NAMALWA (cell line): ENCODE results near the gene EBF3.

Experiments used
- DNase-seq: peaks from one replicate; pipeline ENCODE4 v3.0.0-alpha.2; 2015; ENCODE audit warnings: low spot score

Gene EBF3

DNA sequence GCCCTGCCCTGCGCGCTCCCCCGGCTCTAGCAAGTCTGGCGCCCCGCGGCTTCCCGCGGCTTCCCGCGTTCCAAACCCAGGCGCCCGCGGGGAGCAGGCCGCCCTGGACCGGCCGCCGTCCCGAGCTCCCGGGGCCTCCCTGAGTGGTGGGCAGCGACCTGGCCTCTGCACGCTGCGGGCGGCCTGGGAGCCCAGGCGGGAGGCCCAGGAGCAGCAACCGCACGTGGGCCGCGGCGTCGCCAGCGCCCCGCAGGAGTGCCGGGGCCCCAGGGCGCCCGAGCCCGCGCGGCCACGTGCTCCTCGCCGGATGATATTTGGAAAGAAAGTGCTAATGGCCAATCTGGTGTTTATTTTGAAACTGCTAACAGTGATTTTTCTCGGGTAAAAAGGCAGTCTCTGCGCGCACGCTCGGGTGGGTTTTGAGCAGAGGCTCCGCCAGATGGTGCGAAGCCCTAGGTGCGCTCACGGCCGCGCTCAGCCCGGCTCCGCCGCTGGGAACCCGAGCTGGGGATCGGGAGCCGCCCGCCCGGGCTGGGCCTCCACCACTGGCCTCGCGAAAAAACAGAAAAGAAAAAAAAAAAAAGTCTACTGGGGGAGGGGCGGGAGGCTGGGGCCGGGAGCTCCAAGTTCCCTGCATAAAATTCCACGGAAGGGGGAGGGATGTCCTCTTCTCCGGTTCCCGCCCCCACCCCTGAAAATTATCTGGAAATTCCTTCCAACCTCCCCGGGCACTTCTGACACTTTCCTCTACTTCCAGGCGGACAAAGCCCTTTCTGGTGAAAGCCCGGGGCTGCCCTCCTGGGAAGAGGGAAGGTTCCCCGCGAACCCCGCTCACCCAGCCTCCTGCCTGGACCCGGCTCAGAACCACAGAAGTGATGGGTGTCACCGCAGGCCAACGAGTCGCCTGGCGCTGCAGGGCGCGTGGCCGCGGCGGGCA lies 4.3 kb downstream of the EBF3 start:
- DNase-seq, result no peak

DNA sequence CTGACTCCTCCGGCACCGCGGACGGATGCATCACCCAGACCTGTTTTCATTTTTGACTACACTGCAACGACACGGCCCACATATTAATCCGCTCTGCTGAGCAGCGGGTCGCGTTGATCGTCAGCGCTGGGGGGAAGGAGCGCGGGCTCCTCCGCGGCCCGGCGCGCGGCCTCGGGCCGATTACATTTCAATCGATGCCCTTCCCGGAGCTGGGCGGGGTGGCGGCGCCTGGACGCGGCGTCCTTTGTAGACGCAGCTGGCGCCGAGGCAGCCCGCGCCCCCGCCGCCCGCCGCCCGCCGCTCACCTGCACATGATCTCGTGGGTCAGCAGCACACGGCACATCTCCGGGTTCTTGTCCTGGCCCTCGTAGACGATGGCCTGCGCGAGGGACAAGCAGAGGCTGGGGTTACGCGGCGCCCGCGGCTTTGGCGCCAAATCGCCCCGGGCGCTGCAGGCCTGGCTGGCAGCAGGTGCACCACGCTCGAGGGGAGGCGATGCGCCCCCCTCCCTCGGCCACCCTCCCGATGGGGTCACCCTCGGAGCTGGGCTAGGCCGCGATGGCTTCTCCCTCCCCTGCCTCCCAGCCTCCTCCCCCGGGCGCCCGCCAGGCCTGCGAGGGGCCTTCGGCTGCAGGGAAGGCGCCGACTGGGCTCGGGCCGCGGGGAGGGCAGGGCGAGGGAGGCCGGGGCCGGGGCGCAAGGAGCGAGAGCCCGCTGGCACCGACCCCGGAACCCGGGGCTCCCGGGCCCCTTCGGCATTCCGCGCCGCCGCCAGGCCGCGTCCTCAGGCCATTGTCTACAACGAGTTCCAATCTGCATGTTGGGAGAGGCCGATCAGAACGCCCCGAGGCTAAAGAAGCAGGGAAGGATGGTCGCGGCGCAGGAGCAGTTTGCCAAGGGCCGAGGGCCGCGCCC lies 5.2 kb downstream of the EBF3 start:
- no peak for DNase-seq

DNA sequence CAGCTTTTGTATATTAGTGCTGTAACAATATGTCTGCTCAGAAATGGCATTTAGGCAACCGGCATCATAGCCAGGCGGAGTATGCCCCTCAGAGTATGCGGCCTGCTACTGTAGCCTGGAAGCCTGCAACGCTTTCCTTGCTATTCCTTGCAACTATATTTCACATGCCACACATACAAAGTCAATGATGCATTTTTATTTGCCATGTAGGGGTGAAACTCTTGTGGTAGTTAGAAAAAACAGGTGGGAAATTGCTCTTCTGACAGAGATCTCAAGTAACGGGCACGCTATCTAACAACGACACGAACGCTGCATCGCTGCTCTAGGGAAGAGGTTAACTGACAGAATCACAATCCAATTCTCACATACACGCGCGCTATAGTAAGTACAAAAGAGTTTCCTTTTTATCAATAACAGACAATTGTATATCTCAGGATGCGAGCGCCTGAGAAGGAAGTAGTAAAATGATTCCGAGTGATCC lies 5.9 kb downstream of the EBF3 start:
- DNase-seq, result no peak

DNA sequence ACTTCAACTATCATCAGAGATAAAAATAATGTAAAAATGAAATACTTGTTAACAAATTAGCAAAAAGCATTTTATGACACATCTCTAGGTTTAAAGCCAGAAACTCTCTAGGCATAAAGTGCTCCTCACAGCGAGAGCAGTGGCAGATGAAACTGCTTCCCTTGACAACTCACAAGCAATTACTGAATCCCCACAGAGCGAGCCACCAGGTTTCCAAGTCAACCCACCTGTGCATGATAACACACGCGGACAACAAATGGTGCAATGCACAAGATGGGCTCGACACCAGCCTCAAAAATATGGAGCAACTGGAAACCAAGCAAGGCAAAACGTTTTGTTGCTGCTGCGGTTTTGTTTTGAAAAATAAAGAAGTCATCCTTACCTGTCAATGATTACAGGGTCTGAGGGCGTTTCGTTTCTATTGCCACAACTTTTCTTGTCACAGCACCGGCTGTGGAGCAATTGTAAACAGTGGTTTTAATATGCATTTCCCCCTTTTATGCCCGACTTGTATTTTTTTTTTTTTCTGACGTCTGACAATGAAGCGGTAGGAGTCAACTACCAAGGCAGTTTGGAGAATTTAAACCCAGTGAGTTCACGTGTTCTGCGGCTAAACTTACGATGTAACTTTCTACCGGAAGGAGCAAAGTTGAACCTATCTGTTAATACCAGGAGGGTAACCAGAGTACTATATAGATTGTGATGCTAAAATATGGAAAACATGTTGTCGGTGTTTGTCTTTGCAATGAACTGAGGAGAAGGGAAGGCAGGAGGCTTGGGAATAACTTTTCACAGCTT lies 7.0 kb downstream of the EBF3 start:
- no peak for DNase-seq

DNA sequence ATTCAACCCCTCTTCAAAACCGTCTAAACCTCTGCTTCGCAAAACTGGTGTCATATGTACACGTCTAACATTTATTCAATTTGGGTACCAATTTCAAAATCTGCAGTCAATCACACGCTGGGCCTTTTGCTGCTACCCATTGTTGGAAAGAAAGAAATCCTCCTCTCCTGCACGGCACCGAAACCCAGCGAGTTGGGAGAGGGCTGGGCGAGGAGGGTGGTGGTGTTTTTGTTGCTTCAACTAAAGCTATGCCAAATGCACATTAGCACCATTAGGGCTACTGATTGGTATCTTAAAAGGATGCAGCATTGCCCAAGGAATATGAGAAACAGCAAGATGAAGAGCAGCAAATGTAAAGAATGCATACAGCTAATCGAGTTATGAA lies 7.8 kb downstream of the EBF3 start:
- no peak for DNase-seq

DNA sequence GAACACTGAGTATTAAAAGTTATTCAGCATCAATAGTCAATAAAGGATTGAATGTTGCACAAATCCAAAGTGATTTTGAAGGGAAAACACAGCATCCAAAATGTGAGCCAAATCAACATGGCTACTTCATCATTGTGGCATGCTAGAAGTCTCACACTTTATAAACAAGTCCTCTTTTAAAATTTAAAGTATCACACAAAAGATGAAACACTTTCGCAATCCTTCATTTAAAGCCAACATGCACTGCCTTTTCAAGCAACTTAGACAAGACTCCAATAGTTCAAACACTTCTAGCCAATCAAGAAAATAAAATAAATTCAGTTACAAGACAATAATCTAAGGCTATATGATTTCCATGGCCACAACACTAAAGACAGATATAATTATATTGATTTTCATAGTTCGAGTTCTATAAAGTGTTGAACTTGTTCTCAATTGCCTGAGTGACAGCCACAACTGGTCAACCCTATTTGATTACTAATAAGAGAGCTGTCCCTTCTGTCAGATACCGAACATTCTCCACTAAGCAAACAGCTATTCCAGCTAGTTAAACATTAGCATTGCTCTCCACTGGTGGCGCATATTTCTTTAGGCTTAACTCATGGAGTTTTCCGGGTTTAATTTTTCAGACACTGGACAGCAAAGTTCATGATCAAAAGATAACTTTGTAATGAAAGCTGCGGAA lies 8.3 kb downstream of the EBF3 start:
- DNase-seq, result no peak

DNA sequence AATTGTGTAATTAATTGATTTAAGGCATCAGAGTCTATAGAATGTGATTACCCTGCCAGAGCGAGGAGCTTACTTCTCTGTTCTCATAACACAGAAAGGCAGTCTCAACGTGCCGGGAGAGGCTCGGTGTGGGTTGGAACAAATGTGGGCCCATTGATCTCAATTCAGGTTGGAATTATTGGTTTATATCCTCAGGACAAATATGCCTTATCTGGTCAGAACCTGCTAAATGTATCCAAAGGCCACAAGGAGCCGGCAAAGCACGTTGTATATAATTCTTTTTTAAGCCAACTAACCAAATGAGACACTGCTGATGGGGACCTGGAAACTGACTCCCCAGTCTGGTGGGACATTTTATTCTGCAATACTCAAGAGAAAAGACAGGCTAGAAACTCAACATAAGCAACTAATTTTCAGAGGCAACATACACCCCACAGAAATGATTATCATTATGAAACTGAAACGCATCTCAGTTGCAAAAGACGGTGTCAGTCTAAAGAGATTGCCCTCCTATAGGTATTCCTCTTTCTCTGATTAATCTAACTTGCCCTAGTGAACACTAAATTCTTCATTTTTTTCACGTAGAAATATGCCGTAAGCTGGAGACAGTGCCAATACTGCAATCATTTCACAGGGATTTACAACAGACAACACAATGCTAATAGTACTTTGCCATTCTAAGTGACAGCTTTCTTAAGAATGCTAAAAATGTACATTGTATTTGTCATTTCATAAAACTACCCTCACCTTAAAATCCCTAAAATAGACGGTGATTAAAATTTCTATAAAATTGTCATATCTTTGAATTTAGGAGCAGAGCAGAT lies 9.4 kb downstream of the EBF3 start:
- DNase-seq, result no peak

DNA sequence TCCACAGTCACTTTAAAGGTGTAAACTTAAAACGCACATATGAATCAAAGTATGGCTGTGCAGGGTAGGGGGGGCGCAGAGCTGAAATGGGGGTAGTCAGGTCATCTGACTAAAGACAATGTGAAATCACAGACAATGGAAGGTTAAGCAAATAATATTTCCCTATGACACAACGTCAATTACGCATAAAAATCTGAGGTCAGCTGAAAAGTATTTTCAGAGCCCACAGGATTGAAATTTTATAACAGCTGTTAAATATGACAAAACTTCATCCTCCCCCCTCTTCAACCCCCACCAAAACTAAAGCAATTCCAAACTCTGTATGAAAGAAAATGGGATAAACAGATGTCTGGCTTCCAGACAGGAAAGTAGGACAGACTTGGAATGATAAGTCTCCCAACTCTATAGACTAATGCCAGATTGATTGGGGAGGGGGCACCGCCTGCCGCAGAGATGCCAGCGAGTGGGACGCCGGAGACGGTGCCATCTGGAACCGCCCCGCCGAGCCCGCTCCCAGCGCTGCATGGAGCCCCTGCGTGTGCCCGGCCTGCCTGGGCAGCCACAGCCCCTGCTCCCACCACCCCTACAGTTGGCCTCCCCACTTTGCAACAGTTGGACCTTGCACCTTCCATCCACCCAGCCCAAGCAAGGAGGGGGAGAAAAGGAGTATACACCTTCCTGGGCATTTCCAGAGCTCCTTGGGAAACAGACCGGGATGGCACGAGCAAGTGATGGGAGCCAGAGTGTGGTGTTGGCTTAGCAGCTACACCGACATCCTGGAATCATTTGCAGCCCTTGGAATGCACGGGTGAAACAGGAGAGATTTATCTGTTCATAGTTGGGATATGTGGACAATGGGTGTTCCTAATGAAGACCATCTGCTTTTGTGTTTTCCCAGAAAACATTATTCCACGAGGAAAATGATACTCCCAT lies 10.7 kb downstream of the EBF3 start:
- DNase-seq, result no peak

DNA sequence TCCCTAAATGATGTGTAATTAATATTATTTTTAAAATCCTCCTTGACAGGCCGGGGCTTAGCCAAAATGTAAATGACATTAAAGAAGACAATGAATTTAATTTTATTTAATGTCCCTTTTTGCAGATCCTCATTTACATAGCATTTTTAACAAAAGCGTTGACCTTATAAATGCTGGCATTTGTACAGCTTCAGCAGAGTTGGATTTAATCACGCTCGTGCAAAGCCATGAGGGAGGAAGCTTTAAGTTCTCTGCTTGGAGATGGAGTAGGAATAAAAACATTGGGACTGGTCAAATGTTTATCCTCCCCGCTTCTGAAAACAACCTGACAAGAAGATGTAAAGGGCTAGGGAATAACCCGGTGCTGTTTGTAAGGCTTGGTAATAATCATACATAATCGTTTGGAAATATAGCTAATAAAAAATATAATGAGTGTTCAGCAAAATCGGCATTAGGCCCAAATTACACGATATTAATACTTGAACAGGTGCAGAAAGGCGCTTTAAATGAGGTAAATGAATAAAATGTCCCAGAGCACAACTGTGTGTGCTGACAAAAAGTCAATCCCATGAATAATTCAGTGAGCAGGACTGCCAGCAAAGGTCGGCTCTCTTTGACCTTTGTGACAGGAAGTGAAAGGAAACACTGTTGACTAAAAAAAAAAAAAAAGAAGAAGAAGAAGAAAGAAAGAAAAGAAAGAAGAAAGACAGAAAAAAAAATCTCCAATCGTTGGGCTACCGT lies 11.5 kb downstream of the EBF3 start:
- DNase-seq, result no peak

DNA sequence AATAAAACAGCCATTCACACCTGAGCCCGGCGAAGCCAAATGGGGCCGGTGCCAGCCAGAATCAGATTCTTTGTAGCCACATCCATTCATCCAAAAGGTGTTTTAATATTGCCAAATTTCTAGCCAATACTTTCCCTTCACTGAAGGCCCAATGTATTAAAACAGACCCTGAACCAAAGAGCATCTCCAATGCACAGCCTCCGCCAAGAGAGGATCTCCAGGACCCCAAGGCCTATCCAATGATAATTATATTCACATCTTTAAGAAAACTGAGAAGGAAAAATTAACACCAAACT lies 12.2 kb downstream of the EBF3 start:
- no peak for DNase-seq

DNA sequence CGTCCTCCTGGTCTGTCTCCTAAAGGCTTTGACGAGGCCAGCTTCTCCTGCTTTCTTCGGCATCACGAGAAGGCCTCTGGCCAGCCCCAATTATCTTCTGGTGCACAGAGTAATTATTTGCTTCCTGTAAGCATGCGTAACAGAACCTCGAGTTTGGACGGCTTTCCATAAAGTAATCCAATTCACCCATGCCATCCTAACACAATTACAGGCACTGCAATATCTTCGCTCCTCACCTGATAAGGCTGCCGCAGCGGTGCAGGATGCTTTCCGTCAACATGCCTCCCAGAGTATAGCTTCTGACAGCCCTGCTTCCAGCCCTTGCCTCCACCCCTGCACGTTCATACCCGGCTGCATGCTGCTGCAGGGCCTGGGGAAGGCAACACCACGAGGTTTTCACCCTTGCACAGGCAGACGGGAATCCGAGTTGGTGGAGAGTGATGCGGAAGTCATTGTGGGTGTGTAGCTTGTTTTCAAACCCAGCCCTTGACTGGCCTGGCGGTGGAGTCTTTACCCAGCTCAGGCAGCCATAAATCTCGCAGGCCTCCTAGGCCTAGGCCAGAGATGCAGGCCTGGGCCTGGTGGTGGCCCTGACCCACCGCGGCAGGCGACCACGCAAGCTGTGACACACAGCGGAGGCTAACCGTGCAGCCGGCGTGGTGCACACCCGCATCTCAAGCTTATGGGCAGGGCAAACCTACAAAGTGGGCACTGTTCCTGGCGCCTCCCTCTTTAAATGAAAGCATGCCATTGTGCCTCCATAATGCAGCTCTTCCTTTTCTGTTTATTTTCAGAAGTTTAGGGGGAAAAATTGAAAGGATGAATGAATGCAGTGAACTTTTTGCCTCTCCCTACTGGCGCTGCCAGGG lies 12.7 kb downstream of the EBF3 start:
- no peak for DNase-seq

DNA sequence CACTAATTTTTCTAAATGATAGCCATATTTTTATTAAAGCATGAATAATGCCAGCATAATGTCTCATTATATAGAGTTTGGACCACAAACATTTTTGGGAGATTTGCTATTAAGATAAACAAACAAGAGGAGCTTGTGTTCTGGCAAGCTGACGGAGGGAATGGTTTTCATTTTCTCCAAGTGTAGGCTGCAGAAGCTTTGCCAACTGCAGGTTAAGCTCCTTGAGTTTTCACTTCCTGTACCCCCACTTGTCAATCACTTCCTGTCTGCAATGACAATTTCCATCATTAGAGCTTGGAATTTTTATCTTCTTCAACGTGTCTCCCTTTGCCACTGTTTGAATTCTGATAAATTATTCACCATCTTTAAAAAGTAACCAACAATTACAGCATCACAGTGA lies 13.4 kb downstream of the EBF3 start:
- DNase-seq, result no peak

DNA sequence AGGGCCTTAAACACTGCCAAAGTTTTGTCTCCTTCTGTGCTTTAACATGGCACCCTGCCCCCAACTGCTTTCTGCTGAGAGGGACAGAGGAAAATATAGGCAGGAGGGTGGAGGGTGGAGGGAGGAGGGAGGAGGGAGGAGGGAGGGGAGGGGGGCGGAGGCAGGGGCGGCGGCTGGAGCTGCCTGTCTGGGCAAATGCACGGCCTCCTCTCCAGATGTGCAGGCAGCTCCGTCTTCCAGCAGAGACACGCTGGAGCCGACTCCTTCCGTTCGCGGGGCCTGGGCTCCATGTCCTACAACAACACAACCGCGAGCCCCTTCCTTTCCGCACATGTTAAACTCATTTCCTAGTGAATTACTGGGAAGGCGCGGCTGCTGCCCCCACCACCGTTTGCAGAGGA lies 14.2 kb downstream of the EBF3 start:
- DNase-seq, result no peak

DNA sequence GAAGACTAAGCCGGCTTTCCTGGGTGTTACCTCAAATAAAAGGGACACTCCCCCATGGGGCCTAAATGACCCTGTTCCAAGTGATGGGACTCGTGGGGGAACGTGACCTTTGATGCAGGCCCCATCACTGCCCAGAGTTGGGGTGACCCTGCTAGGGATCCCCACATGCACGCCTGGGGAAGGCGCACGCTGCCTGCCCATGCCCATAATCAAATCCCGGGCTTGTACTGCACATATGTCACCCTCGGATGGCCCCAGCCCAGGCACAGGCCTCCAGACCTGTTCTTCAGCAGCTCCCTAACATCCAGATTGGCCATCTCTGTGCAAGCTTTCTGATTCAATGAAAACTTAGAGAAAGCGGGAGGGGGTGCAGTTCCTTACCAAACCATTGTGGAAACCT lies 14.7 kb downstream of the EBF3 start:
- DNase-seq, result no peak

DNA sequence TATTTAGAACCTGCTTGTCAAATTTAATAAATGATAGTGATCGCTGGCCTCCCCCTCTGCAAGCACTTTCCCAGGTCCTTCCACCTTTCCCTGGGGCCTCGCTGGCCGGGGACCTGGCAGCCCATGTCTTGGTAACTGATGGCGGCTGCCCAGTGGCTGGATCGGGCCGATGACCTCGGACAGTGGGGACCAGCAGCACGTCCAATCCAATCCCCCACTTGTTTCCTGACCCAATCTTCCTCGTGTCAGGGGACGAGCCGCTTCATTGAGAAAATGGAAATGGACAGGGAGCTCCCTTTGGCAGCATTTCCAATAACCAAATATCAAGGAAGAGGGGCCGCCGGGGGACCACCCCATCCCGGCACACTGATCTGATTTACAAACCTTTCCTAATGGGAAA lies 17.2 kb downstream of the EBF3 start:
- DNase-seq, result no peak

DNA sequence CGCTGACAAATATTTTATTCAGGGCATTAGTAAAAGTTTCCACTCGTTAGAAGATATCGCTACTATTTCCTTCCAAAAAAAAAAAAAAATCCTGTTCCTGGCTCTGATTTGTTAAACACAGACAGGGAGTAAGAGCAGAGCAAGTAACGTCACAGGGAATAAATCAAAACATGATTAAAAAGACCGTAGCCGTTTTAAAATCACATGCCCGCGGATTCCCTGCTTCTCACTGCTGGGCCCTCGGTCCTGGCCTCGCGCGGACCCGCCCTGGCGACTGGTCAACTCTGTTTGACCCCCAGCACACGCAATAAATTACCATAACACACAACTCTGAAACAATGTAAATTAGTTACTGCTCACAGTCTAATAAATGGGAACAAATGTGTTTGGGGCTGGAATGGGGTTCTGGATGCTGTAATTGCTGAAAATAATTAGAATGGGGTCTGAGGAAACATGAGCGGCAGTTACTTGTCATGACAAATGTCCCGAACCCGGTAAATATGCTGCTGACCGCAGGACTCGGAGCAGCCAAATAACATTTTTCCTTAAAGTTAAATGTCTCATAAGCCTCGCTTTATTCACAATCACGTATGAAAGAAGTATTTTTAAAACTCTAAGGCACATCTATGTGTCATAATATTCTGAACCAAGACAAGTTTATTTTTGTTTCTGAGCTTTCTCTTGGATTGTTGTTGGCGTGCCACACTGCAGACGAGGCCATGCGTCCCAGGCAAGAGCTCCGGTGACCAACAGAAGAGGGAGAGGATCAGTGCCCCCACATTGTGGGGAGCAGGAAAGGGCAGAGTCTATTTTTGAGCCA lies 17.9 kb downstream of the EBF3 start:
- DNase-seq, result no peak

DNA sequence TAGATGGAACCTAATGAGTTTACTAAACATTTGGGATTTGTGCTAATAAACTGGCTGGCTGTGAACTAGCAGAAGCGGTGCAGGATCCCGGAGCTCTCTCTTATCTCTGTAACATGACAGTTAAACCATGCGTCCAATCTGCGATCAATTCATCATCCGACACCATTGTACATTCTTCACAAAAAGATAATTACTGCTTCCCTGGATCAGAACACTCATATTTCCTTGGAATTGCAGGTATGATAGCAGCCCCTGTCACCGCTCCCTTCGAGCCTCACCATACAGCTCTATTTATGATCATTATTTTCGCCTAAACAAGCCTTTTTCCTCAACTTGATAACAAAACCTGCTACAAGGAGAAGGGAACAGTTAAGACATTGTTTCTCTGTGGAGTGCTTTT lies 18.5 kb downstream of the EBF3 start:
- DNase-seq, result no peak
